Measurements from ENCODE around the gene TRIP12. TPM values are rescaled to one million over a fixed set of nuclear protein-coding genes. Genes with fewer than 3 reads are reported as not detected.
"Not testable (repeated sequence)": the region's sequence is repeated elsewhere in the genome, so short reads cannot be mapped to it uniquely, and the experiment has no call there.

TRIP12 gene
- total RNA-seq, 1 donor from 2014 or later, result 167 TPM

- DNase-seq (ENCODE audit: low read depth), result no peak
These were observed 86.1 kb downstream of the TRIP12 start for GRCh38 chr2:229835596-229836283.

GRCh38 chr2:229834368-229834767, 87.4 kb downstream of the TRIP12 start:
- DNase-seq (ENCODE audit: low read depth), result peak; percentile 11

GRCh38 chr2:229832510-229832898, 89.3 kb downstream of the TRIP12 start:
- no peak for DNase-seq (ENCODE audit: low read depth)

- DNase-seq (ENCODE audit: low read depth), result no peak
These were observed 89.9 kb downstream of the TRIP12 start for GRCh38 chr2:229831805-229832509.

GRCh38 chr2:229825476-229825875, 96.3 kb downstream of the TRIP12 start:
- no peak for DNase-seq (ENCODE audit: low read depth)

- DNase-seq (ENCODE audit: low read depth), result no peak
These were observed 100.5 kb downstream of the TRIP12 start for GRCh38 chr2:229821316-229821715.

GRCh38 chr2:229818230-229818629, 103.6 kb downstream of the TRIP12 start:
- DNase-seq (ENCODE audit: low read depth), result no peak

GRCh38 chr2:229815858-229816257, 106.0 kb downstream of the TRIP12 start:
- peak; percentile 19 for DNase-seq (ENCODE audit: low read depth)

GRCh38 chr2:229815342-229815741, 106.5 kb downstream of the TRIP12 start:
- DNase-seq (ENCODE audit: low read depth), result no peak

GRCh38 chr2:229810786-229811185, 111.0 kb downstream of the TRIP12 start:
- DNase-seq (ENCODE audit: low read depth), result peak; percentile 53

GRCh38 chr2:229805559-229805958, 116.2 kb downstream of the TRIP12 start:
- DNase-seq (ENCODE audit: low read depth), result no peak

- DNase-seq (ENCODE audit: low read depth), result no peak
These were observed 119.0 kb downstream of the TRIP12 start for GRCh38 chr2:229802785-229803184.

- peak; percentile 64 for DNase-seq (ENCODE audit: low read depth)
These were observed 120.6 kb downstream of the TRIP12 start for GRCh38 chr2:229800997-229801754.

- DNase-seq (ENCODE audit: low read depth), result no peak
These were observed 123.2 kb downstream of the TRIP12 start for GRCh38 chr2:229798446-229799155.

GRCh38 chr2:229795058-229795457, 126.8 kb downstream of the TRIP12 start:
- no peak for DNase-seq (ENCODE audit: low read depth)

GRCh38 chr2:229794636-229795035, 127.2 kb downstream of the TRIP12 start:
- no peak for DNase-seq (ENCODE audit: low read depth)

GRCh38 chr2:229786289-229786688, 135.5 kb downstream of the TRIP12 start:
- not testable (repeated sequence) for DNase-seq (ENCODE audit: low read depth)

GRCh38 chr2:229784791-229785190, 137.0 kb downstream of the TRIP12 start:
- DNase-seq (ENCODE audit: low read depth), result no peak

GRCh38 chr2:229783108-229783721, 138.6 kb downstream of the TRIP12 start:
- DNase-seq (ENCODE audit: low read depth), result no peak

GRCh38 chr2:229780856-229781773, 140.7 kb downstream of the TRIP12 start:
- DNase-seq (ENCODE audit: low read depth), result peak; percentile 57

Data from myocyte (in vitro differentiated cells).